Right kidney (tissue), 1 donor: Measurements from ENCODE around the gene ZBTB20.

ENCODE experiments used
- DNase-seq: peaks from one replicate; pipeline ENCODE4 v3.0.0-alpha.2; 2016

The ZBTB20 gene

DNA sequence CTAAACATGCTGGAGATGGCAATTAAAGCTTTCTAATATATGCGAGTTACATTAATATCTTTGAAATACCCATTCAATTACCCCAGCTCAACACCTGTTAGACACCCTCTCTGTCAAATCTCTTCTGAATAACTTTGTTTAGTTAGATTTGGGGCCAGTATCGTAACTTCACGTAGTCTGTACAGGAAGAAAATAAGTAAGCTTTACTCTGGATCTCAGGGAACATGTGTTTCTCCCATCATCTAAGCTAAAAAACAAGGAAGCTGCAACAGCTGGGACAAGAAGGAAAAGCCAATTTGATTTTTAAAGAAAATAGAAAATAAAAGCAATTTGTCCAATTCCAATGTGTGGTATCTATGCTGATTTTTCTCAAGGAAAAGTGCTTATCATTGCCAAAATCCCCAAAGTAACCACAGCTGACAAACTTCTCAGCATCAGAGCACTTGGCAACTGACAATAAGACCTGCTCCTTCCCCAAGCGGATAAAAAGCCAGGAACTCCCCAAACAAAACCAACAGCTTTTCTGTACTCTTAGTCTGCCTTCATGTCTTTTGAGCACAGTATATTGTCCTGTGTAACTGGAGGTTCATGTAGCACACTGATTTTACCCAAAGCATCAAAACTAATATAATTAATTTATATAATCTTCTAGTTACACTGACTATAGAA lies 279.1 kb downstream of the ZBTB20 start:
- DNase-seq: no peak

DNA sequence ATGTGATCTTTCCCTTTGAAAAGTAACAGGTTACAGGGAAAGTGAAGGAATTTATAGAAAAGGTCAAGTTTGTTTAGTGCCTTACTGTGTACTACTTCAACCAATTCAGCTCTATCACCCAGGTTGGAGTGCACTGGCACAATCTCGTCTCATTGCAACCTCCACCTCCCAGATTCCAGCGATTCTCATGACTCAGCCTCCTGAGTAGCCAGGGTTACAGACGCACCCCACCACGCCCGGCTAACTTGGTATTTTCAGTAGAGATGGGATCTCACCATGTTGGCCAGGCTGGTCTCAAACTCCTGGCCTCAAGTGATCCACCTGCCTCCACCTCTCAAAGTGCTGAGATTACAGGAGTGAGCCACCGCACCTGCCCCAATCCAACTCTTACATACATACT lies 279.7 kb downstream of the ZBTB20 start:
- no peak for DNase-seq

DNA sequence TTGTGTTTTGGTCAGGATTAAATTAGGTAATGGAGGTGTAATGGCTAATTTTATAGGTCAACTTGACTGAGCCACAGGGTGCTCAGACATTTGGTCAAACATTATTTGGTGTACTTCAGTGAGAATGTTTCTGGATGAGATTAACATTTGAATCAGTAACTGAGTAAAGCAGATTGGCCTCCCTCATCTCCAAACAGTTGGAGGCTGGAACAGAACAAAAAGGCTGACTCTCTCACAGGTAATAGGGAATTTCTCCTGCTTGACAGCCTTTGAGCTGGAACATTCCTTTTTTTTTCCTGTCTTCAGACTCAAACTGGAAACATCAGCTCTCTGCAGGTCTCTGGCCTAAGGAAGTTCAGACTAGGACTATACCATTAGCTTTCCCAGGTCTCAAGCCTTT lies 280.7 kb downstream of the ZBTB20 start:
- no peak for DNase-seq

DNA sequence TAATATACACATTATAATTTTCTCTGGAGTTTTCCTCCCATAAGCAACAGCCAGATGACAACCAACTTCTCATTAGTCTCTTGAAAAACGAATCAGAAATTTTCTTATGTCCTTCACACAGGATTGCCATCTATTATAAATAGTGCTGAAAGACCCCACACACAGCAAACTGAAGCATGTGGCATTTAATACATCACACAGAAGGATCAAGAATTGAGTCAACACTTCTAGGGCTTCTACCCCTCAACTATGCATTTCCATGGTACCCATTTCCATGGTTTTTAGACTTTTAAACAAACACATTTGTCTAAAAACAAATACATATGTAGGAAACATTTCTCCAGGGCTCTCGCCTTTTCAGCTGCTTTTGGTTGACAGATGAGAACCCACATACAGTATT lies 282.1 kb downstream of the ZBTB20 start:
- DNase-seq: no peak

DNA sequence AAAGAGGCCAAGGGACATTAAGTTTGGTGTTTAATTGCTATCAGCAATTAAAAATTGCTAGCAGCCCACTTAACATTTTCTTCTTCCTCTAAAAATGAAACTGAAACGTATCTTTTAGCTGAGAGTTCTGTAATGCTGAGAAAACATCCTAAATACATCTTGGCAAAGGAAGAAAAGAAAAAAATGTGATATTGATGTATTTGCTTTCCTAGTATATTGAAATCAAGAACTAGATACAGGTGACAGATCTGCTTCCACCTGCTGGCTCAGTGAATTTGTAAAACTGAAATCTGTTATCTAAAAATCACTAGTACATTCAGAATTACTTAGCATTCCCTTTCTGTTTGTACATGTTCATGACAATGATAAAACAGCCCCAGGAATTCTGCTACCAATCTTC lies 283.2 kb downstream of the ZBTB20 start:
- no peak for DNase-seq

DNA sequence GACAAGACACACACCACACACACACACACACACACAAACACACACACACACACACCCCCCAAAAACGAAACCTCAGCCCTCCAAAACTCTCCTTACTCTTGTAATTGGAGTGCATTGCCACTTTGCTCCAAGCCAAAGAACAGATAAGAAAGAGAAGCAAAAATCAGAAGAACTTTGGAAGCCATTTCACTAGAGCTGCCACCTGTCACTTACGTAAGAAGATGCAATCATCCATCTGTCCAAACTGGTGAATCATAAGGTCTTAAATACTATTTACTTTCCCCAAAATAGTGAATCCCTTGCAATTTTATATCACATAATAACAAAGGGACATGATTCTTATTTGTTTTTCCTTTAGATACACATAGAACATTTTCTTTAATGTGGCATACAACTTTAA lies 285.4 kb downstream of the ZBTB20 start:
- DNase-seq: no peak

DNA sequence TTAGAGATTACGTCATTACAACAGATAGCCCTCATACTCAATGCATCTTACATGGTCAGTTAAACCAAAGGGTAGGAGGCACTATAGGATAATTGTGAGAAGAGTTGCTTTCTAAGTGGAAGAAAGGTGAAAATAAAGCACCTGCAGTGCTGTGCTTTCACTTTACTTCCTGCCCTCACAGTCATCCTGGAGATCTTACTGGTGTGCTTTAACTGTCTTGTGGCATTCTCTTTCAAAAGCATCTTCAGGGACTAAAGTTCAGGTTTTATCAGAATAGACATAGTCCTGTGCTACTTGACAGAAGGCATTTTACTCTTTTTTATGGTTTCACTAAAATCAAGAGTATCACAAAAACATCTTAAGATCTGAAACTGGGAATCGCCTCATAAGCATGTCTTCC lies 286.6 kb downstream of the ZBTB20 start:
- no peak for DNase-seq

DNA sequence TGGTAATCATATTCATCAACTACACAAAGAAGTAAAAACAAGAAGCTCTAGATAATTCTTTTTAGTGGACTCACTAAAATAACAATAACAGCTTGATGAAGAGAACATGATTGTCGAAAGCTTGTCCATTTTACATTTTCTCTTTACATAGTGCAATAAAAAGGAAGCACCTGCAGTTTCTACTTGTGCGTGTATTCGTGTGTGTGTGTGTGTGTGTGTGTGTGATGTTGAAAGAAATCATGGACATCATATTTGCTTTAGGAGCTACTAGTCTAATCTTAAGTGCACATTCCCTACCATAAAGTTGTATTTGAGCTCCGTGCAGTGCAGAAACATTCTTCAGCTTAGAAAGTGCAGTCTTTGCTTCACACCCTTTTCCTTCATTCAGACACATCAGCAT lies 288.8 kb downstream of the ZBTB20 start:
- no peak for DNase-seq

DNA sequence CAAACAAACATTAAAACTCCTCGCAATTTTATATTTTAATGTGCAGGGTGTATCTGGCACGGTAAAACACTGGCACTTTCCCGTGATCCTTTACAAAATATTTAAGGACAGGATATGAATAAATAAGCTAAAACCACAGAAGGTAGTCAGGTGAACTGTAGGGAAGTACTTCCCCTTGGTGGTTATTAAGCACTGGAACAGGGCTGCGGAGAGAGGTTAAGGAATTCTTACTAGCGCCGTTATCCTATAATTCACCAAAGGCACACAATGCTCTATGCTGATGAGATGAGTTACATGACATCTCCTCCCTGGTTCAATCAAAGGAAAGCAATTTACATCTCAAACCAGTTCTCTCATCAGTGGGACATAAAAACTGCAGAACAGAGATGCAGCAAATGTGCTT lies 289.8 kb downstream of the ZBTB20 start:
- no peak for DNase-seq

DNA sequence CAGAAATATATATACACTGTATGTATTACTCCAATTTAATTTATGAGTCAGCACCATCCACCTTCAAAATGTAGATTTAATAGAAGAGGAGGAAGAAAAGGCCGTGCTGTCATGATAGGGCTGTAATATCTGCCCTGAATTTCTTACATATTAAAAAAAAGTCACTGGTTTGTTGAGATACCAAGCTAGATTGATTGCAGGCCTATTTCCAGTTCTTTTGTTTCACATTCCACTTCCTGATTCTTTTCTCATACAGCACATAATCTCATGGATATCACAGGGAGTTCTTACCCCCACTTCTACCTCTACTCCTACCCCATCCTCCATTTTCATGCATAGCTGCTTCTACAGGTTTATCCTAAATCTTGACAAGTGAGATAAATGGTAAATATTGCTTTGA lies 290.3 kb downstream of the ZBTB20 start:
- DNase-seq: no peak

DNA sequence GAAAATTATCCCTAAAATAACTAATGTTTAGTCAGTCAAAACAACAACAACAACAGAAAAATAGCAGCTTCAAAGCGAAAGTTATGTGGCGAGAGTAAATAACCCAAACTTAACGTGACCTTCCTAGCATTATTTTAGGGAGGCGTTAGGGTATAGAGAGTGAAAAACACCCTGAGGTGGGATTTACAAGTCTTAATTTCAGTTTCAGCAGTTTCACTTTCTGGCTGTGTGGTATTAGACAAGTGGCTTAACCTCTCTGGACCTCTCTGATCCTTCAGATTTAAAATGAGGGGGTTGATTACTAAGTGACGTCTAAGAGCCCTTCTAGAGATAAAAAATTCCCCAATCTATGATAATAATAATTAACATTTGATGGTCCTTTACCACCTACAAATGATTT lies 291.2 kb downstream of the ZBTB20 start:
- DNase-seq: no peak

DNA sequence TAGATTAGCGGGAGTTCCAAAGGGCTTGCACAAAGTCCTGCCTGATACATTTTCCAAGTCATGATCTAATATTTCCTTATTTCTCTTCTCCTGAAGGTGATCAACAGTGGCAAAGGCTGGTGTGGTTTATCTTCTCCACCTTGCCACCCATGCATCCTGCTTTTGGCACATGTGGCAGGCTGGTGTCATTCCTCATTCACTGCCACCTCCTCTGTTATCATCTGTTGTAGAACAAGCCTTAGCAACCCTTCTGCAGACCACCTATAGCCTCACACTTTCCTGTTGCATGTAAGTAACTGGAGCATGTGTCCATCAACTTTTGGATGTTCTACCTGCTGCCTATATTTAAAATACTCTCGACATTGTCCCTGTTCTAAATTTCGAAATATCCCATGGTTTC lies 294.1 kb downstream of the ZBTB20 start:
- DNase-seq: no peak

DNA sequence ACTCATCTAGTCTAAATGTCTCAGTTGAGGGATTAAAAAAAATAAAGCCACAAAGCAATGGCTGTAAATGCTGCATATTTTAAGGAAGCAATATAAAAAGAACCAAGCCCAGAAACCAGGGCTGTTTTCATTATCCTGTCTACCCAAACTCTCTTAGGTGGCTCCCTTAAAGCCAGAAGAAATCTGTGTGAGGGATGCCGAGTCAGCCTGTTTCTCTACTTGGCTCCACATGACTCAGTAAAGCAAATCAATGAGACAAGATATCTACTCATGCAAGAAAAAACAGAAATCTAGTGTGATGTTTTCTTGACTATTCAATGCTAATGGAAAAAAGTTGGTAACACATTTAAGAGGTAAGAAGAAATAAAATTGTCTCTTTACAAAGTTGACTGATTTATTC lies 296.2 kb downstream of the ZBTB20 start:
- no peak for DNase-seq

DNA sequence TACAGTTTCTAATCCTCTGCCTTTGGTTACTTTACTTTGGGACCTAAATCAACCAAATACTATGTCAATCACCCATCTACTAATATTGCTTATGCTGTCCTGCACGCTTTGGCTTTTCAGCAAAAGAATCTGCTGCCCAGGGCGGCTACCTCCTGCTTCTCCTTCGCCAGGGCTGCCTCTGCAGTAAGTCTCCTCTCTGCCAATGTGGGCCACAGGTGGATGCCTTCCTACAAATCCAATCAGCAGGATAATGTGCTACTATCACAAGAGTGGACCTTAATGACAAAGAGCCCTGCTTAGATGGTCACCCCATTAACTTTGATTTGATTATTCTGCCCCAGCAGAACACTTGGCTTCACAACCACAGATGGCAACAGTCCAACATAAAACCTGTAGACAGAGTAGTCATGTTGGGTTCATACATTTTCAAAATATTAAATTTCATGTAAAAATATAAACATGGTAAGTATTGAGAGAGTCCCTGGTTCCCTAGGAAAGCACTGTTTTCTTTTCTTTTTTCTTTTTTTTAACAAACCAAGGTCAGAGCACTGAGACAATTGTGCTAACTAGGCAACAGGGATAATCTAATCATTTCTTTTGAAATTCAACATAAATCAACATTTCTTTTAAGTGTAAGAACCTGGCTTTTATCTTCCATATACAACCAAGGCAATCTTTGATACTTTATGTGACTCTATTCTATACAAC lies 298.3 kb downstream of the ZBTB20 start:
- DNase-seq: no peak

DNA sequence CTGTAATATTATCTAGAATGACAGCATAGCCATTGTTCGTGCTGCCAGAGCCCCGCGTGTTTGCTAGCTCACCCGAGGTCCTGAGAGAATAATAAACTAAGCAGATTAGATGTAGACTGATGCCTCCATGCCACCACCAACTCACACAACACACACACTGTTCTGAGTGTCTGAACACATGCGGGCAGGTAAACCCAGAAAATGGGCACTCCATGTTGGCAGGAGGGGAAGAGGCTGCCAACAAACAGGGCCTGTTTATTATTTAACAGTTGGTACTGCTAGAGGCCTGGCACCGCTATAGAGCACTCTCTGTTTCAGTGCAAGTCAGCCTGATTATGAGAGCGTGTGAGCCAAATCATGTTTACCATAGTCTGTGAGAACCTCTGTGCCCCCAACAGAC lies 299.0 kb downstream of the ZBTB20 start:
- no peak for DNase-seq

DNA sequence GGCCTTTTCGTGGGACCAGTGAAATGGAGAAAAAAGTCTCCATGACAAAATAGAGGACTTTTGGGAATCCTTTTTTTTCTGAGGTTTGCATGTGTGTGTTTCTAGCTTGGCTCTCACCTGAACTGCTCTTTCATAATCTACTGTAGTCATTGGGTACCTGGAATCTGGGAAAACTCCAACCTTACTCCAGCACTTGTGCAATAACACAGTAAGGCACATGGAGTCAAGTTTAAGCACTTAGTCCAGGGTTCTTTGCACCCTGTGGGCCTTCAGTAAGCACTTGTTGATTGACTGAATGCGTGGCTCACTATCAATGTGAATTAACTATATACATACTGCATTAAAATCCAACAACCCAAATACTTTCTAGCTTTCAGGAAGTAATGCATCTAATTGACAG lies 299.5 kb downstream of the ZBTB20 start:
- DNase-seq: no peak

DNA sequence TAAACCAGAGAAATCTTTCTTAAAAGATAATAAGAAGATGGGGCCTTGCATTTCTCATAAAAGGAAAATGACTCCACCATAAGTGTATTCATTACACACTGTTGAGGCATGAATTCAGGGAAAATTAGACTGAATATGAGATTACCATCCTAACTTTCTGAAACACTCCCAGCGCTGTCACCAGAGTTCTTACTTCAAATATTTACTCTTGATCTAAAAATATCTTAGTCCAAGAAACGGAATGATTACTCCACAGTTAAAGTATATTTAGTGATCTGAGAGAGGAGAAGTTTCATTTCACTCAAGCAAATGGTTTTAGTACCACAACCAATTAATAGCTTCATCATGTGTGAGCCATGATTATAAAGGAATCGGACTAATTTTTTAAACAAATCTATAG lies 300.3 kb downstream of the ZBTB20 start:
- DNase-seq: no peak

DNA sequence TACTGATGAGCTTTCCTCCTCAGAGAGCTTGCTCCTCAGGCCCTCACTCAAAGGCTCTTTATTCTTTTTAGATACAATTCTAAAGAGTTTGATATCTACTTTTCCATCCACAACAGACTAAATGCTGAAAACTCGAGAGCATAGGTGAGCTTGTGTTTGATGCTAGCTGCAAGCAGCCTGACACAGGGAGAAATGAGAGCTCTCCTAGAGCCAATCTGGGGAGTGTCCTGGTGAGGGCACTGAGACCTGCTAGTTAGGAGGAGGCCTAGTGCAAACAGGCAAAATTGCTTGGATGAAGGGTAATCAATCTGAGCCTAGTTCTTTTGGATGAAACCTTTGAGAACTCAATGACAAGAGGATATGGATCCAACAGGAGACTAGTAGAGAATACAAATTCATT lies 300.8 kb downstream of the ZBTB20 start:
- no peak for DNase-seq

DNA sequence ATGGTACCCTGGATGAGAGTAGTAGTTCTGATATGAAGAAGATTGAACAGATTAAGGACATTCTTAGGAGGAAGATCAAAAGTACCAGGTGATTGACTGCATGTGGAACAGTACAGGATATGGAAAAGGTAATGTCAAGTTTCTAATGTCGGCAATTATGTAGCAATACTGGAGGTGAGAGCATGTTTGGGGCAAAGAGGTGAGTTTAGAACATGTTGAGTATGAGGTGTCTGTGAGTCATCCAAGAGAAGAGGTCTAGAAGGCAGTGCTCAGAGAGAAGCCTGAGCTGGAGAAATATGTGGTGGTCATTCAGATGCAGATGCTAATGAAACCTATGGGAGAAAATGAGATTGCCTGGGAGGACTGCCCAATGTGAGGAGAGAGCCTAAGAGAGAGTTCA lies 305.6 kb downstream of the ZBTB20 start:
- no peak for DNase-seq

DNA sequence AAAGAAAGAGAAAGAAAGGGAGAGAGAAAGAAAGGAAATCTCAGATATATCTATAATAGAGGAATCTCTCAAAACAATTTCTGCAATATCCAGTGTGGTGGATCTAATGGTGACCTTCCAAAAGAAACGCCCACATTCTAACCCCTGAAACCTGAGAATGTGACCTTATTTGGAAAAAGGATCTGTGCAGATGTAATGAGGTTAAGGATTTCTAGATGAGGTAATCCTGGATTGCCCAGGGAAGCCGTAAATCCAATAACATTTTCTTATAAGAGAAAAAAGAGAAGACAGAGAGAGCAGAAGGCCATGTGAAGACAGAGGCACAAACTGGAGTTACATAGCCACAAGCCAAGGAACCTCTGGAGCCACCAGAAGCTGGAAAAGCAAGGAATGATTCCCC lies 307.6 kb downstream of the ZBTB20 start:
- DNase-seq: no peak

DNA sequence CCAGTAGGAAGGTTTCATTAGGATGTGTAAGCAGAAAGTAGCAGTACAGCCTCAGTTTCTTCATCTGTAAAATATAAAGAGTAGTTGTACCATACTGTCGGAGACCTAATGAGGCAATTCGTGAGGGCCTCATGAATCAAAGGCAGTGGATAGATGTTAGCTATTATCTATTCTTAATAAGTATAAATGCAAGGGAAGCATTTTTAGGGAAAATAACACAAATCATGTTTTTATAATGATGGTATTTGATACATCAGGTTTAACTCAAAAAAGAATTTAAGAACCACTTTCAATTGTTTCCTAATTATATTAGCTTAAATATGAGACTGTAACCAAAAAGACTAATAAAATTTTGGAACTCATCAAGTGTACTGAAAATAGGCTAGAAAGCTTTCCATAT lies 309.1 kb downstream of the ZBTB20 start:
- DNase-seq: no peak

DNA sequence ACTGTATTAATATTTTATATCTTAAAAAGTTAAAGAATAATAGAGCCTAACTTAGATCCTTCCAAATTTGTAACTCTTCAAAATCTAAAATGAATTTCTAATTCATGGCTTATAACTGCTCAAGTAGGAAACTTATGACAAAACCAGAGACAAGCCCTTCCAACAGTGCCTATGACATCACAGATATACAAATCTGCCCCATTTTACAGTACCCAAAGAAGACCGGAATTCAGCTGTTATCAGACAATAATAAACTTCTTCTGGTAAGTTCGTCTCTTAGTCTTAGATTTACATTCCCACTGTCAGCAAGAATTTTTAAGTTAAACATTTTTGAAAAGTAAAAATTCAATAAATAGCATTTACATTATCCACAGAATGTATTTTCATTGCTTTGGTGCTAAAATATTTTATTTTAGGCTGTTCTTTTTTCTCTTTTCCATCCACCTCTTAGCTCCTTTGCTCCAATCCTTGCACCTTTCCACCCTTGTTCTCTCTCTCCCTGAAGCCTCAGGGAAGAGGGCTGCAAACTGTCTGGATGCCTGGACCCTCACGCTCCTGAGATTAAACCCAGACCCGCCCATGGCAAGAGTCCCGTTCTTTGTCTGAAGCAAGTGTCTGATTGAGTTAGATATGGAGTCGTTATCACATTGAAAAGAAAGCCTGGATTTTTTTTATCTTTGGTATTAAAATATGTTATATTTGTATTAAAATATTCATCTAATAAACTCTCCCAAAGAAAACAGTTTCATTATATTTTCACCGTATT lies 312.7 kb downstream of the ZBTB20 start:
- DNase-seq: no peak

DNA sequence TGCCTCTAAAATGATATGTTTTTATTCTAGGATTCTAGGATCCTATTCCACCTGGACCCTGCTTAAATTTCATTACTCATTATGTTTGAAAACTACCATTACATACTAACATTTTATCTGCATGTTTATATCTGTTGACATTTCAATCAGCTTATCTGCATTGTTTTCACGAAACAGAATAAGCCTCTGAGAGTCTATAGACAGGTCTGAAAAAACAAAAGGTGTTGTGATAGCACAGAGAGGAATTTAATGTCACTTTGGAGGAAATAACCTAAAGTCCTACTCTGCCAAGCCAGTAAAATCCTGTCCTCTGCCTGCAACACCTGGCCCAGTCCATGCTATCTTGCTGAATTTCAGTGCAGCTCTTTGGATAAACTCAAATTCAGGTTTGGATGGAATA lies 315.2 kb downstream of the ZBTB20 start:
- DNase-seq: no peak

DNA sequence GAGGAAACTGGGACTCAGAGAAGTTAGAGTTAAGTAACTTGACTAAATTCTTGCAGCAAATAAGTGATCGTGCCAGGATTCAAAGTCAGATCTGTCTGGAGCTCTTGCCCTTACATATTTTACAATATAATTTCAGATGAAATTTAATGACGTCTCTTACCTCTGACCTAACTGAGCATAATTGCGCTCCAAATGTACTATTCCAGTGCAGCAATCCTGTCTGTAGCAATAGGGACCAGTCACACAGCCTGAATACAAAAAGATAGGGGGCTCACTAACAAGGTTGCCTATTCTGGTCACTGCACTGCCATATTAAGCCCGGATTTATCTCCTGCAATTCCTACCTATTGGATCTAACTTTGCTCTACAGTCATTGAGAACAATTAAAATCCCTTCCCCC lies 316.4 kb downstream of the ZBTB20 start:
- no peak for DNase-seq
